Esophagus squamous epithelium (tissue), 5 donors: ENCODE measurements around the gene SLC10A7. TPM values are rescaled to one million over a fixed set of nuclear protein-coding genes. Genes with fewer than 3 reads are reported as not detected.

Experiments
- DNase-seq: peaks from one replicate; lab custom pipeline; 2025; lab: John Stamatoyannopoulos, UW
- H3K27ac ChIP-seq, 4 donors: fragments of 200-600 bp; sonication (generic); one replicate each; pipeline ENCODE4 v1.5.1; 2016 to 2019; ENCODE audit warnings: mild to moderate bottlenecking in 1 of 4
- H3K27me3 ChIP-seq, 4 donors: fragments of 200-600 bp; sonication (generic); 1 replicate in 3 of 4; 2 replicates in 1 of 4; pipeline versions ENCODE4 v1.5.1 to v1.6.0; 2017 to 2021; ENCODE audit warnings: antibody characterized with exemption in 1 of 4
- H3K36me3 ChIP-seq, 3 donors: fragments of 200-600 bp; sonication (generic); one replicate each; pipeline ENCODE4 v1.5.1; 2016 to 2019
- H3K4me1 ChIP-seq, 3 donors: fragments of 200-600 bp; sonication (generic); one replicate each; pipeline ENCODE4 v1.5.1; 2017 to 2019
- H3K4me3 ChIP-seq, 4 donors: fragments of 200-600 bp; sonication (generic); 1 replicate in 3 of 4; 2 replicates in 1 of 4; pipeline ENCODE4 v1.5.1; 2016 to 2019; ENCODE audit warnings: mild to moderate bottlenecking in 2 of 4, moderate library complexity in 1 of 4
- H3K9me3 ChIP-seq, 3 donors: fragments of 200-600 bp; sonication (generic); one replicate each; pipeline ENCODE4 v1.5.1; 2016 to 2019
- POLR2A ChIP-seq, 4 donors: fragments of 450-650 bp; IDR thresholded peaks; one replicate each; pipeline ENCODE4 v1.6.1; 2017; ENCODE audit warnings: antibody characterized with exemption in 4 of 4, mild to moderate bottlenecking in 4 of 4, moderate library complexity in 3 of 4
- WGBS, 2 donors: methylation state at CpG; one replicate each; pipeline ENCODE4 v1.1.5; 2018; 5-methylcytosine and 5-hydroxymethylcytosine counted together
- intact Hi-C: fragments of 100-400 bp; cut with DNase I; formaldehyde crosslinking; loops from one replicate; pipeline ENCODE4 v1.15.0; 2022
- total RNA-seq, 4 donors: library from RNA; depleted of rRNA; stranded (reverse); fragments of >200 nt; gene quantifications; one replicate each; pipeline ENCODE4 v1.1.0, GENCODE V29; 2016
- TF ChIP-seq, protein P1 (sequence below), 6 experiments: fragments of 450-650 bp in 4 of 6; fragments of 200-600 bp in 2 of 6; sonication (generic) in 2 of 6; IDR thresholded peaks; one replicate each; pipeline ENCODE4 v1.5.1; 2016 to 2019; ENCODE audit warnings: antibody characterized with exemption in 6 of 6, mild to moderate bottlenecking in 4 of 6, moderate library complexity in 4 of 6
- donor health status: DM: yes; HTN: yes; CAD: no.

Gene SLC10A7
- total RNA-seq, 4 donors from 2014 or later = 9.7 to 23.5 (median 13.5) TPM

DNA sequence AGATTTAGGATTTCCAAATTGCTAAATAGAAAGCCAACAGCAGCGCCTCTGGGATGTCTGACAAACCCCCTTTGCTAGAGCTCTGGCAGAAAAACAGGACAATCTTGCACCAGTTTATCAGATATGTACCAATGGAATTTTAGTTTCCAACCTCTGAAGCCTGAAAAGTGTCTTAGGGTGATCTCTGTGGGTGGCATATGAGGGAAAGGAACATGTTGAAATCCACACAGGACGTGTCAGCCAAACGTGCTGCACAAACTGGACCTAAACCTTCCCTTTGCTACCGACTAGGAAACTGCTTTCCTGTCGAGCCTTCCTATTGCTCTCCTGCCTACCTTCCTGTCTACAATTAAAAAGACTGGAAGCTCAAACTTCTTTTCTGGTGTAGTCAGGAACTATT, 253.9 kb downstream of the SLC10A7 start:
- TF ChIP-seq, protein P1, sequence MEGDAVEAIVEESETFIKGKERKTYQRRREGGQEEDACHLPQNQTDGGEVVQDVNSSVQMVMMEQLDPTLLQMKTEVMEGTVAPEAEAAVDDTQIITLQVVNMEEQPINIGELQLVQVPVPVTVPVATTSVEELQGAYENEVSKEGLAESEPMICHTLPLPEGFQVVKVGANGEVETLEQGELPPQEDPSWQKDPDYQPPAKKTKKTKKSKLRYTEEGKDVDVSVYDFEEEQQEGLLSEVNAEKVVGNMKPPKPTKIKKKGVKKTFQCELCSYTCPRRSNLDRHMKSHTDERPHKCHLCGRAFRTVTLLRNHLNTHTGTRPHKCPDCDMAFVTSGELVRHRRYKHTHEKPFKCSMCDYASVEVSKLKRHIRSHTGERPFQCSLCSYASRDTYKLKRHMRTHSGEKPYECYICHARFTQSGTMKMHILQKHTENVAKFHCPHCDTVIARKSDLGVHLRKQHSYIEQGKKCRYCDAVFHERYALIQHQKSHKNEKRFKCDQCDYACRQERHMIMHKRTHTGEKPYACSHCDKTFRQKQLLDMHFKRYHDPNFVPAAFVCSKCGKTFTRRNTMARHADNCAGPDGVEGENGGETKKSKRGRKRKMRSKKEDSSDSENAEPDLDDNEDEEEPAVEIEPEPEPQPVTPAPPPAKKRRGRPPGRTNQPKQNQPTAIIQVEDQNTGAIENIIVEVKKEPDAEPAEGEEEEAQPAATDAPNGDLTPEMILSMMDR (IDR thresholded peaks at IDR 0.05) = no peak
- no peak for TF ChIP-seq POLR2A (IDR thresholded peaks at IDR 0.05)
- Histone ChIP-seq H3K4me1 (no peaks in the 10 kb centered on the region), H3K27me3 (no peaks in the 10 kb centered on the region), H3K9me3 (no peaks in the 10 kb centered on the region), H3K4me3 (no peak overlapping the region), H3K36me3 (no peaks in the 10 kb centered on the region), H3K27ac (no peak overlapping the region)
- no peak for DNase-seq
- WGBS, 2 donors = 62 to 64% methylated on average over 5 of the region's 5 CpGs
- intact Hi-C loops = no loop called here

DNA sequence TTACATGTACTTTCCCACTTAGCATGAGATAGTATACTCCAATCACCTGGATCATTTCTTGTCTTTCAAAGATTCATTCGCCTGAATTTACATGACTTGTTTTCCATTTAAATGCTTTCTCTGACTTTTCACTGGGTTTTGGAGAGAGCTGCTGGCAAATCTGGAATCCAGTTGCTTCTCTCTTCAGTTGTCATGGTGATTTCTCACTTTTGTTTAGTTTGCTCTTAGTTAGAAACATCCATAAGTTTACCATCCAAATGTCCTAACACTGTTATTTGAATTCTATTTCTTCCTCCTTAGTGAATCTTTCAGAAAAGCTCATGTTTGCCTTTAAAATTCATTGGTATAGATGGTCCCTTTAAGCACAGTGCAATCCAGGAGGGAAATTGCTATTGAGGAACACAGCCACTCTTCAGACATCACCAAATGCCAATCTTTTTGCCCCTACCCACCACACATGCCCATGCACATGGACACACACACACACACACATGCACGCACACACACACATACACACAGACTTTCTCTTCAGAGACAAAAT, 255.7 kb downstream of the SLC10A7 start:
- Histone ChIP-seq H3K4me1 (no peaks in the 10 kb centered on the region), H3K27ac (no peak overlapping the region), H3K36me3 (no peaks in the 10 kb centered on the region), H3K4me3 (no peak overlapping the region), H3K27me3 (no peaks in the 10 kb centered on the region), H3K9me3 (no peaks in the 10 kb centered on the region)
- 90 to 95% methylated on average over 2 of the region's 2 CpGs for WGBS, 2 donors
- intact Hi-C loops = no loop called here
- no peak for DNase-seq
- no peak for TF ChIP-seq POLR2A (IDR thresholded peaks at IDR 0.05)
- TF ChIP-seq, protein P1 (IDR thresholded peaks at IDR 0.05) = no peak

DNA sequence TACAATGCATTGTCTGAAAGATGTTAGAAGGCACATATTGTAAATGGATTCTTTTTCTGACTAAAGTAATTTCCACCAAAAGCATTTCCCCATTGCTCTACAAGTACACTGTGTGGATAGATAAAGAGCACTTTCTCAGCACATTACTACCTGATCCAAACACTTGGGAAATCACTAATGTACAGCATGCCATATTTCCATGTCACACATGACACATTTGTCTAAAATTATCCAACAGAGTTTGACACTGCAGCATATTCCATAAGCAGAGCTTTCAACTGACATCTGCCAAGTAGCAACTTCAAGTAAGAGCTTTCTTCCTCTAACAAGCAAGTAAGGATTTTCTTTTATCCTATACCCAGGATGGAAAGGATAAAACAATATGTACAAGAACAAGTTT, 257.9 kb downstream of the SLC10A7 start:
- Histone ChIP-seq H3K4me1 (no peaks in the 10 kb centered on the region), H3K36me3 (peaks cover 0 to 2% (median 0%) of the 10 kb centered on the region in 3 donors), H3K4me3 (no peak overlapping the region), H3K27me3 (no peaks in the 10 kb centered on the region), H3K27ac (no peak overlapping the region), H3K9me3 (no peaks in the 10 kb centered on the region)
- intact Hi-C loops = no loop called here
- TF ChIP-seq POLR2A (IDR thresholded peaks at IDR 0.05) = no peak
- TF ChIP-seq, protein P1 (IDR thresholded peaks at IDR 0.05) = no peak
- no peak for DNase-seq

DNA sequence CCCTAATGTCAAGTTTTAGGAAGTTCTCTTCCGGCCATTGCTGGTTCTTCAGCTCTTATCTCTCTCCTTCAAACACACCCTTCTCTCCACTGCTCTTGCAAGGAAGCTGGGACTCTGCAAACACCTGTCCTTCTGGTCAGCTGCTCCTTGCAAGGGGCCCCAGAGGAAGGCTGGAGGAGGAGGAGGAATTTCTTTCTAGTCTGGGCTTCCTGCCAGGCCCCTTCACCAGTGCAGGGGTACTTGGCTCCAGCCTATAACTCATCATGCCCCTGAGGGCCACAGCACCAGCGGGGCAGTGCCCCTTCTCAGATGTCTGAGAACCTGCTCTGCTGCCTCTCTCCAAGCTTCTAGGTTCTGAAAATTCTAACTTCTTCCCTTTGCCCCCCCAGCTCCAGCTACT, 260.7 kb downstream of the SLC10A7 start:
- TF ChIP-seq, protein P1 (IDR thresholded peaks at IDR 0.05) = no peak
- no peak for TF ChIP-seq POLR2A (IDR thresholded peaks at IDR 0.05)
- intact Hi-C loops = no loop called here
- H3K9me3 ChIP-seq = no peaks in the 10 kb centered on the region
- H3K27me3 ChIP-seq = no peaks in the 10 kb centered on the region
- DNase-seq = no peak
- no peak overlapping the region for H3K27ac ChIP-seq
- peaks cover 0 to 26% (median 0%) of the 10 kb centered on the region in 3 donors for H3K36me3 ChIP-seq
- no peak overlapping the region for H3K4me3 ChIP-seq
- H3K4me1 ChIP-seq = no peaks in the 10 kb centered on the region
- 92 to 100% methylated on average over 2 of the region's 2 CpGs for WGBS, 2 donors

DNA sequence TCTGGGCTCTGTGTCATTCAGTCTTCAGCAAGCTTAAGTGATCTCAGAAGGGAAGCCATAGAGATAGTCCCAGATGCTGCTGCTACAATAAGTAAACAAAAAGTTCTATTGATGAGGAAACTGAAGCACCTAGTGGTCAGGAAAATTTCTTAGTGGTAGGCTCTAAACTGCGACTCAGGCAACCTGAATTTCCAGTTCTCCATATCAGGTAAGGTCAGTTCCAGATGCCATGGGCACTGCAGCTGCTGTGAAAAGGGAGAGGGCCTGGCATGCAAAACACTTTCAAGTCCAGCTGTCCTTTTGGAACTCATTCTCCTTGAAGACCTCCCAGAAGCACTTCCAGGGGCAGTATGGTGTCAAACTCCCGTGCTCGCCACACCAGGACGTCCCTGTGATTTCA, 261.2 kb downstream of the SLC10A7 start:
- Histone ChIP-seq H3K9me3 (no peaks in the 10 kb centered on the region), H3K4me1 (no peaks in the 10 kb centered on the region), H3K36me3 (peaks cover 0 to 31% (median 0%) of the 10 kb centered on the region in 3 donors), H3K27me3 (no peaks in the 10 kb centered on the region), H3K4me3 (no peak overlapping the region), H3K27ac (no peak overlapping the region)
- WGBS, 2 donors = 50 to 93% methylated on average over 1 to 4 of the region's 4 CpGs
- no peak for TF ChIP-seq POLR2A (IDR thresholded peaks at IDR 0.05)
- TF ChIP-seq, protein P1 (IDR thresholded peaks at IDR 0.05) = peak in 1 of 6 experiments; percentile 9
- intact Hi-C loops = no loop called here
- DNase-seq = no peak
